Measurements from ENCODE around the gene MAG.

DNA sequence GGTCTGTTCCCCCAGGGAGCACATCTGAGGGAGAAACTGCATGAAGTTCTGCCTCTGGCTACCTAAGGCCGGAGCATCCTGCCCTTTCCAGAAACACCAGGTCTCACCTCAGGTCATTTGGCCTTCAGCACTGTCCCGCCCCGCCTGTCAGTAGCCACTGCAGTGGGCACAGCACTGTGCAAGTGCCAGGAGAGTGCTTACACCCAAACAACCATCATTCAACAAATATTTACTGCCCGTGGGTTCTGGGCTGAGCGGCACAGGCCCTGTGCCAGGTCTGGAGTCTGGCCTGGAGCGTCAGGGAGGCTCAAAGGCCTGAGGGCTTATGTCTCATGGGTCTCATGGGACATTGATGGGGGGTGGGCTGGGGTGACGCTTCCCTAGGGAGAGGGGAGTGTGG lies 20.4 kb upstream of the MAG start:
- TF ChIP-seq, protein P1, sequence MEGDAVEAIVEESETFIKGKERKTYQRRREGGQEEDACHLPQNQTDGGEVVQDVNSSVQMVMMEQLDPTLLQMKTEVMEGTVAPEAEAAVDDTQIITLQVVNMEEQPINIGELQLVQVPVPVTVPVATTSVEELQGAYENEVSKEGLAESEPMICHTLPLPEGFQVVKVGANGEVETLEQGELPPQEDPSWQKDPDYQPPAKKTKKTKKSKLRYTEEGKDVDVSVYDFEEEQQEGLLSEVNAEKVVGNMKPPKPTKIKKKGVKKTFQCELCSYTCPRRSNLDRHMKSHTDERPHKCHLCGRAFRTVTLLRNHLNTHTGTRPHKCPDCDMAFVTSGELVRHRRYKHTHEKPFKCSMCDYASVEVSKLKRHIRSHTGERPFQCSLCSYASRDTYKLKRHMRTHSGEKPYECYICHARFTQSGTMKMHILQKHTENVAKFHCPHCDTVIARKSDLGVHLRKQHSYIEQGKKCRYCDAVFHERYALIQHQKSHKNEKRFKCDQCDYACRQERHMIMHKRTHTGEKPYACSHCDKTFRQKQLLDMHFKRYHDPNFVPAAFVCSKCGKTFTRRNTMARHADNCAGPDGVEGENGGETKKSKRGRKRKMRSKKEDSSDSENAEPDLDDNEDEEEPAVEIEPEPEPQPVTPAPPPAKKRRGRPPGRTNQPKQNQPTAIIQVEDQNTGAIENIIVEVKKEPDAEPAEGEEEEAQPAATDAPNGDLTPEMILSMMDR (IDR thresholded peaks at IDR 0.05), result no peak
- no peak for TF ChIP-seq POLR2A (IDR thresholded peaks at IDR 0.05)
